MM.1S (cell line): Measurements from ENCODE around the gene GOLGA3.

Experiments used
- EZH2 ChIP-seq: fragments of 300-600 bp; sonication (generic); optimal IDR thresholded peaks from 2 replicates; pipeline ENCODE3; 2017; ENCODE audit warnings: low read depth, mild to moderate bottlenecking, antibody characterized with exemption, low read length, mixed read lengths
- EZH2phosphoT487 ChIP-seq: fragments of 300-600 bp; sonication (generic); IDR thresholded peaks from 2 replicates; pipeline ENCODE4 v1.6.1; 2018; ENCODE audit warnings: antibody characterized with exemption, low read length
- TF ChIP-seq, protein P1 (sequence below): fragments of 300-600 bp; sonication (generic); IDR thresholded peaks from 2 replicates; pipeline ENCODE4 v1.5.1; 2016; ENCODE audit warnings: antibody characterized with exemption, low read length, mixed read lengths

DNA sequence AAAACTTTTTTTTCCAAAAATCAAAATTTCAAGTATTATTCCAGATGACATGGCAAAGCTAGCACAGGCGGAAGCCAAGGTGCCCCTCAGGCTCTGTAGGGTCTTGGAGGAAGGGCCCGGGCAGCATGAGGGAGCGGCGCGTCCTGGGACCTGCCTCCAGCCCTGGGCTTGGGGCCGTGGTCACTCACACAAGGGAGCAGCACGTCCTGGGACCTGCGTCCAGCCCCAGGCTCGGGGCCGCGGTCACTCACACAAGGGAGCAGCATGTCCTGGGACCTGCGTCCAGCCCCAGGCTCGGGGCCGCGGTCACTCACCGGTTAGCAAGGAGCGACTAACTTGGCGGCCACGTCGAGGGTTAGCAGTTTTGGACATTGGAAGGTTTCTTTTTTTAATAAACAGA, 11.9 kb upstream of the GOLGA3 start:
- TF ChIP-seq, protein P1, sequence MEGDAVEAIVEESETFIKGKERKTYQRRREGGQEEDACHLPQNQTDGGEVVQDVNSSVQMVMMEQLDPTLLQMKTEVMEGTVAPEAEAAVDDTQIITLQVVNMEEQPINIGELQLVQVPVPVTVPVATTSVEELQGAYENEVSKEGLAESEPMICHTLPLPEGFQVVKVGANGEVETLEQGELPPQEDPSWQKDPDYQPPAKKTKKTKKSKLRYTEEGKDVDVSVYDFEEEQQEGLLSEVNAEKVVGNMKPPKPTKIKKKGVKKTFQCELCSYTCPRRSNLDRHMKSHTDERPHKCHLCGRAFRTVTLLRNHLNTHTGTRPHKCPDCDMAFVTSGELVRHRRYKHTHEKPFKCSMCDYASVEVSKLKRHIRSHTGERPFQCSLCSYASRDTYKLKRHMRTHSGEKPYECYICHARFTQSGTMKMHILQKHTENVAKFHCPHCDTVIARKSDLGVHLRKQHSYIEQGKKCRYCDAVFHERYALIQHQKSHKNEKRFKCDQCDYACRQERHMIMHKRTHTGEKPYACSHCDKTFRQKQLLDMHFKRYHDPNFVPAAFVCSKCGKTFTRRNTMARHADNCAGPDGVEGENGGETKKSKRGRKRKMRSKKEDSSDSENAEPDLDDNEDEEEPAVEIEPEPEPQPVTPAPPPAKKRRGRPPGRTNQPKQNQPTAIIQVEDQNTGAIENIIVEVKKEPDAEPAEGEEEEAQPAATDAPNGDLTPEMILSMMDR: no peak
- TF ChIP-seq EZH2 (no peak), EZH2phosphoT487 (no peak)
